HCT116 (cell line): ENCODE measurements around the gene ARSB.

Experiments
- CBX3 ChIP-seq: IDR thresholded peaks from 2 replicates; pipeline ENCODE4 v1.6.1; 2012; ENCODE audit warnings: low read depth
- CTCF ChIP-seq, 3 experiments: fragments of 200-600 bp in 1 of 3; sonication (generic) in 1 of 3; IDR thresholded peaks in 2 of 3; conservative IDR thresholded peaks in 1 of 3; 2 replicates each; pipeline ENCODE4 v1.5.1; 2012 to 2017; ENCODE audit warnings: low read depth in 2 of 3, low read length in 2 of 3, antibody characterized with exemption in 1 of 3, borderline replicate concordance in 1 of 3, control low read depth in 1 of 3, mild to moderate bottlenecking in 1 of 3, mixed read lengths in 1 of 3, mixed run types in 1 of 3, moderate library complexity in 1 of 3; ENCODE audit not compliant: insufficient read depth in 1 of 3
- POLR2A ChIP-seq: IDR thresholded peaks from 2 replicates; pipeline ENCODE4 v1.7.0; 2011; ENCODE audit warnings: borderline replicate concordance; ENCODE audit not compliant: insufficient read depth, insufficient read length; ENCODE audit errors: extremely low read depth

- TF ChIP-seq CTCF (IDR thresholded peaks at IDR 0.05 in 2 of 3, conservative IDR thresholded peaks at IDR 0.05 in 1 of 3; ENCODE audit: borderline replicate concordance in 1 of 3, insufficient read depth in 1 of 3, low read depth in 2 of 3, low read length in 2 of 3) = no peak
- no peak for TF ChIP-seq POLR2A
- no peak for TF ChIP-seq CBX3
Measured at GRCh38 chr5:78887384-78888118, 97.6 kb downstream of the ARSB start.
